ENCODE data around the gene FHL3. TPM values are rescaled to one million over a fixed set of nuclear protein-coding genes. Genes with fewer than 3 reads are reported as not detected.
"Not testable (repeated sequence)": the region's sequence is repeated elsewhere in the genome, so short reads cannot be mapped to it uniquely, and the experiment has no call there.

The FHL3 gene
- total RNA-seq, 1 donor from 2014 or later: 13.3 TPM

DNA sequence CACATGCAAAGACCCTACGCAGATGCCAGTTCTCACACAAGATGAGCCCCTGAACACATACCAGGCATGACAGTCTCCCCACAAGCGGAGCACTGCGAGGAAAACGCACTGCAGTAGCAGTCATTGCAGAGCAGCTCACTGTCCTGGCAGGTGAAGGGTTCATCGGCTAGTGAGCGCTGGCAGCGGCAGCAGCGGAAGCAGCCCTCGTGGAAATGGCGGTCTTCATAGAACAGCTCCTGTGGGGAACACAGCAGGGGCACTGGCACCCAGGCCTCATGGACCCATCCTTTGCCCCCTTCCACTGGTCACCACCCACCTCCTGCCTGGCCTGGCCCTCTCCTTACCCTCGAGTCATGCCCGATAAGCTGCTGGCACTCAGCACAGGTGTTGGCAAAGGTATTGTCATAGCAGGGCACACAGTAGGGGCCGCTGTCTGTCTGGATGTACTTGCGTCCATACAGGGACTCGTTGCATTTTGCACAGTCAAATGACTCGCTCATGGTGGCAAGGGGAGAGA, 6.3 kb downstream of the FHL3 start:
- intact Hi-C loops (cut with micrococcal nuclease): no loop called here
- DNase-seq (no peak), ATAC-seq (no peak)

DNA sequence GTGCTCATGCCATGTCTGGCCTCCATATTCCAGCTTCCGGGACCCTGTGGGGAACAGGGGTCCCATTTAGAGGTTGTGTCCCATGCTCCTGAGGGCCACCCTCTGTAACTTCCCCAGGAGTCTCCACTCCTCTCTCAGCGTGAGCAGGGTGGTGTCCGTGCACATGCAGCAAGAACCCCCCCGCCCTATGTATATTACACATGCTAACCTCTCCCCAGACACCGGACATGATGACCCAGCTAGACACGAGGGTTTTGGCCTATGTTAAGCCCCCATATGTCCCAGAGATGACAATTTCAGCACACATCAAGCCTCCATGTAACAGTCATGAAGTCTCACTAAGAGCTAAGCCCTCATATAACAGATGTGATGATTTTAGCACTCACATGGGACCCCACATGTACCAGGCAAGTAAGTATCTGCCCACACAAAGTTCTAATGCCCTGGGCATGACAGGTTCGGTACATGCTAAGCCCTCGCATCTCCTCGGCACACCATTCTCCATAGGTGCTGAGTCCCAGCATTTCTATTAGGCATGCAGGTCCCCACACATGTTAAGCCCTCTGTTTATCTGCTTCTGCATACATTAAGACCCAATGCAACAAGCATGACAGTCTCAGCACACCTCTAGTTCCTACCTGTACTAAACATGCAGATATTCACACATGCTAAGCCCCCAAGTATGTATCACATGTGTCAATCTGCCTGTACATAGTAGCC, 7.1 kb downstream of the FHL3 start:
- no peak for ATAC-seq
- intact Hi-C loops (cut with micrococcal nuclease): no loop called here
- no peak for DNase-seq

DNA sequence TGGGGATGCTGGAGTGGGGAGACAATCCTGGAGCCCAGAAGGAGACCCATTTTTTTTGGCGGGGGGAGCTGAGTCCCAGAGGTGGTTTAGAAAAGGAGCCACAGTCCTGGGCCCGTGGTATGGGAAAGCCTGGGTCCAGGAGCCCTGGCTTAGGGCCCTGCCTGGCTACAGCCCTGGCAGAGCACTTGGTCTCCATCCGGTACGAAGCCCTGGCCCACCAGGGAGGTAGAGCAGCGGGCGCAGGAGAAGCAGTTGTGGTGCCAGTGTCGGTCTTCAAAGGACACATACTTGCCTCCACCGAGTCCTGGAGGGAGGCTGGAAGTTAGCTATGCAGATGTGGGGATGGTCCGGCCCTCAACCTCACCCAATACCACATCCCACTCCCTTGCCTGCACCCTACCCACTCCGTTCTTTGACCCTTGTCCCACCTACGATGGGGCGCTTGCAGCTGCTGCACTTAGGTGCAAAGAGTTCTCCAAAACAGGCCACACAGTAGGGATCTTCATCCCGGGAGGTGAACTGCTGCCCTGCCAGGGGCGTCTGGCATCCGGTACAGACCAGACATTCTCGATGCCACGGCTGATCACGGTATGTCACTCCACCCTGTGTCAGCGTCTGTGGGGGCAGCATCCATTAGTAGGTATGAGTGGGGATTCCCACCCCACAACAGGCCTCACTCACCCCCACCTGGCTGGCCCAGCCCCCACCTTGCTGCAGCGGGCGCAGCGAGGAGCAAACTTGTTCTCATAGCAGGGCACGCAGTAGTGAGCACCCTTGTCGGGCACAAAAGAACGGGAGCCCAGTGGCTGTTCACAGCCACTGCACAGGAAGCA, 7.8 kb downstream of the FHL3 start:
- DNase-seq (no peak), ATAC-seq (no peak)
- intact Hi-C loops (cut with micrococcal nuclease): no loop called here

DNA sequence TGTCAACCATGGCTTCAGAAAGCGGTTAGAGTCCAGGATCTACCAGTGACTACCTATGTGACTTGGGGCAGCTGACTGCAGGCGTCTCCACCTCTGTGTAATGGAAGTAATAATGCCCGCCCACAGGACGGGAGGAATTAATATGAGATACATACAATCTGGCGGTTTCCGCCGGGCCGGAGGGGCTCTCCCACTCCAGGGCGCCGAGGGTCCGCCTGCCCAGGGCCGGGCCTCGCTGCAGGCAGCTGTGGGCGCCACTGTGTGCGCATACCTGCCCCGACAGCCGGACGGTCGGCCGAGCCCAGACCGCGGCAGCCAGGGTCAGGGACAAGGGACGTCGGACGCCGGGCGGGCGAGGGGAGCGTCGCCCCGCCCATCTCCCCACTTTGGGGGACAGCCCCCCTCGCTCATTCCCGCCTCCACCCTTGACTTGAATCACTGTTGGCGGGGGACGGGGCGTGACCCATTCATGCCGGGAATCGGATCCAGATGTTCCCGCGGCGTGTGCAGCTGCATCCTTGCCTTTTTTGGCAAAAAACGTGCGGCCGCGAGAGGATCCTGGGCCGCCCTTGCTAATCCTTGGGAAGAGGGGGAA, 9.5 kb downstream of the FHL3 start:
- peak; percentile 91 for DNase-seq
- ATAC-seq: peak; percentile 69
- intact Hi-C loops (cut with micrococcal nuclease): no loop called here

DNA sequence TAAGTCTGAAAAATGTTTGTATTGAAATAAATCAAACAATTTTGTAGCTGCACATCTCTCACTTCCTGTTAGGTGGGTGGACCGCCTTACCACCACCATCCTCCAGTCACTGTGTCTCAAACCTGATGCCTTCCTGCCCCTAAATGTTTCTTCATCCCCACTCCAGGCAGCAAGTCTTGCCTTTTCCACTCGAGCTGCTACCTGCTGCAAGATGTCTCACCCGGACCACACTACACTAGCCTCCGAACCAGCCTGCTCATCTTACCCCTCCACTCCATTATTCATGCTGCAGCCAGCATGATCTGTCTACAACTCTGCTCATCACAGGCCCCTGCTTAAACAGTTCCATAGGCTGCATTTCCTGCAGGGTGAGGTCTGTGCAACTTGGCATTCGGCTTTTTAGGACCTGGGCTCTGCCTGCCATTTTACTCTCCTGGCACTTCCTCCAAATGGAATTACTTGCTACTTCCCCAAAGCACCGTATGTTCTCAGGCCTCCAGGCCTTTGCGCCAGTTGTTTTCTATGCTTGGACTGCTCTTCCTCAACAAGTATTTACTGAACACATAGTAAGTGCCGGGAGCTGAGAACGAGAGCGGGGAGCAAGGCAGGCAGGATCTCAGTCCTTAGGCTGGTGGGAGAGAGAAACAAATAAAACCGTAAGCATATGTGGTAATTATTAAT, 10.3 kb downstream of the FHL3 start:
- intact Hi-C loops (cut with micrococcal nuclease): no loop called here
- ATAC-seq (no peak), DNase-seq (no peak)

DNA sequence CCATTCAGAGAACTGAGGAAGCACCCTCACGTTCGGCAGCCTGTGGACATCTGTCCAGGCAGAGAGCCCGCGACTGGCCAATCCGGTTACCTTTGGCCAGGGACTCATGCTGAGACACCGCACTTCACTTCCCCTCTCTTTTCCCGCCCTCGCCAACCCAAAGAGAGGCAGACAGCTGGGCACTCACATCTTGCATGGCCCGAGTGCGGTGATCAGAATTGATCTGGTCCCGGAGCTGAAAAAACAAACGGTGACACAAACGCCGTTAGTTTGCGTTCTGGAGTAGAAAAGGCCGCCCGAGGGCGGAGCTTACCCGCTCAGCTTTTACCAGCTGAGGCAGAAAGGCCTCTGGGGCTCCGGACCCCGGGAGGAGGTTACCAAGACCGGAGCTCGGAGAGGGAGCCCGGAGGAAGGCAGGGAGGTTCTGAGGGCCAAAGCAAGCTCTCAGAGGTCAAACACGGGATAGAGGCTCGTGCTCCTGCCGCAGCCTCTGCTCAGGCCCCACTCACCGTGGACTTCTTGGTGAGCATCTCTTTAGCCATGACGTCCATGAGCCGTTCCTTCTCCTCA, 15.9 kb downstream of the FHL3 start:
- DNase-seq: peak; percentile 48

DNA sequence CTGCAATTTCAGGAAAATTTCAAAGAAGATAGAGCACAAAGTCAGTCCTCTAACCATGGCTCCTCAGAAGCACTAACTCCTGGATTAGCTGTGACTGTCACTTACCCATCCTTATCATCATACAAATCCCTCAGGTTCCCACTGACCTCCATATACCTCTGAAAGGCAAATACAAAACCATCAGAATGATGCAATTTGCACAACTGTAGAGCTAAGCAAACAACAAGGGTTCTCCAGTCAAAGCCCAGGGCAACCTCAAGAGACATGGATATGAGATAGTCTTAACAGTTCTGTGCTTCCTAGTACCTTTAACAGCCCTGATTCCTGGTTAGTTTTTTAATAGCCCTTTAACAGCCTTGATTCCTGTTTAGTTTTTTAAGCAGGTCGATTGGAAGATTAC, 17.6 kb downstream of the FHL3 start:
- intact Hi-C loops (cut with micrococcal nuclease): no loop called here
- no peak for ATAC-seq
- DNase-seq: no peak

More for the DNA sequence above, 15.9 kb downstream of the FHL3 start:
- intact Hi-C loops (cut with micrococcal nuclease): no loop called here
- peak; percentile 40 for ATAC-seq

DNA sequence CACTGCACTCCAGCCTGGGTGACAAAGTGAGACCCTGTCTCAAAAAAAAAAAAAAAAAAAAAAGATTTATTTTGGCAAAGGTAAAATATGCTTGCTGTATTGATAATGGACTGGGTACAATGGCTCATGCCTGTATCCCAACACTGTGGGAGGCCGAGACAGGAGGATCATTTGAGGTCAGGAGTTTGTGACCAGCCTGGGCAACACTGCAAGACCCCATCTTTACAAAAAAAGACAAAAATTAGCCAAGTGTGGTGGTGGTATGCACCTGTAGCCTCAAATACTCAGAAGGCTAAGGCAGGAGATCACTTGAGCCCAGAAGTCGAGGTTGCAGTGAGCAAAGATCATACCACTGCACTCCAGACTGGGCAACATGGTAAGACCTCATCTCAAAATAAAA, 21.8 kb downstream of the FHL3 start:
- DNase-seq (no peak), ATAC-seq (no peak)
- intact Hi-C loops (cut with micrococcal nuclease): no loop called here

DNA sequence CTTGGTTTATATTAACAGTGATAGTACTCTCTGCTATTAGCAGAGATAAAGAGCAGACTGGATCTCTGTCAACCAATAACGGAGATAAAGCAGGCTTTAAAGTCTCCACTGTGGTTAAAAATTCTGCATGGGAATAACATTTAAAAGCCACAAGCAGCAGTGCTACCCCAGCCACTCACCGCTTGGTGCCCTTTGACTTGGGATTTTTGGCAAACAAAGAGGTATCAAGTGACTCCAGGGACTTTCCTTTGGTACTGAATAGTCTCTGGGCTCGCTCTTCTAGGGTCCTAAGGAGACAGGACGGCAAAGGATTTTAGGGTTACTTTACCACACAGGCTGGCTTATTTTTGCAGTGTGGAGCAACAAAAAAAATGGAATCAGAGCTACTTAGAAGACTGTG, 26.8 kb downstream of the FHL3 start:
- no peak for ATAC-seq
- DNase-seq: no peak
- intact Hi-C loops (cut with micrococcal nuclease): no loop called here

DNA sequence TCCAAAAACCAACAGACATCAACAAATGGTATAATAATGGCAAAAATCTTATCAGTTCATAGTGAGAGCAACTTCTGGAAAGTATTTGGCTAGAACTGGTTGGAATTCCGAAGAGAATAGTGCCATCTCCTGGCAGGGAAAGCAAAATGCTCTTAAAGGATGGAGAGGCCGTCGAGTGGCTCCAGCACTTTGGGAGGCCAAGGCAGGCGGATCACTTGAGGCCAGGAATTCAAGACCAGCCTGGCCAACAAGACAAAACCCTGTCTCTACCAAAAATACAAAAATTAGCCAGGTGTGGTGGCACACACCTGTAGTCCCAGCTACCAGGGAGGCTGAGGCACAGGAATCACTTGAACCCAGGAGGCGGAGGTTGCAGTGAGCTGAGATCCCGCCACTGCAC, 30.2 kb downstream of the FHL3 start:
- DNase-seq; intact Hi-C loops (cut with micrococcal nuclease): not testable (repeated sequence)
- ATAC-seq: peak; percentile 42

DNA sequence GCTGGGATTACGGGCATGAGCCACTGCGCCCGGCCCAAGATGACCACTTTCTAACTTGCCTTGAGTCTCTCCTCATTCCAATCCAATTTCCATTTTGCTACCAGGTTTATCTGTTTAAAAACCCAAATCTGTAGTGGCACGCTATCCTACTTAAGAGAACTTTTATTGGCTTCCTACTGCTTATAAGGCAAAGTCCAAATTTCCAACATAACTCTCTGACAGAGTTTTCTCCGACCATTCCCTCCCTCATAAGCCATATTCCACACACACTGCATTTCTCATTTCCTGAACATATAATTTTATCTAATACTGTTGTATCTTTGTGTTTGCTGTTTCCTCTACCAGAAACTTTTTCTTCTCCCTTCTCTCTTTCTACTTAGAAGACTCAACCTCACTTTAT, 30.7 kb downstream of the FHL3 start:
- intact Hi-C loops (cut with micrococcal nuclease): no loop called here
- DNase-seq (no peak), ATAC-seq (no peak)

DNA sequence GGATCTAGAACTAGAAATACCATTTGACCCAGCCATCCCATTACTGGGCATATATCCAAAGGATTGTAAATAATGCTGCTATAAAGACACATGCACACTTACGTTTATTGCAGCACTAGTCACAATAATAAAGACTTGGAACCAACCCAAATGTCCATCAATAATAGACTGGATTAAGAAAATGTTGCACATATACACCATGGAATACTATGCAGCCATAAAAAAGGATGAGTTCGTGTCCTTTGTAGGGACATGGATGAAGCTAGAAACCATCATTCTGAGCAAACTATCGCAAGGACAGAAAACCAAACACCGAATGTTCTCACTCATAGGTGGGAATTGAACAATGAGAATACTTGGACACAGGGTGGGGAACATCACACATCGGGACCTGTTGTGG, 31.6 kb downstream of the FHL3 start:
- DNase-seq; ATAC-seq; intact Hi-C loops (cut with micrococcal nuclease): not testable (repeated sequence)

DNA sequence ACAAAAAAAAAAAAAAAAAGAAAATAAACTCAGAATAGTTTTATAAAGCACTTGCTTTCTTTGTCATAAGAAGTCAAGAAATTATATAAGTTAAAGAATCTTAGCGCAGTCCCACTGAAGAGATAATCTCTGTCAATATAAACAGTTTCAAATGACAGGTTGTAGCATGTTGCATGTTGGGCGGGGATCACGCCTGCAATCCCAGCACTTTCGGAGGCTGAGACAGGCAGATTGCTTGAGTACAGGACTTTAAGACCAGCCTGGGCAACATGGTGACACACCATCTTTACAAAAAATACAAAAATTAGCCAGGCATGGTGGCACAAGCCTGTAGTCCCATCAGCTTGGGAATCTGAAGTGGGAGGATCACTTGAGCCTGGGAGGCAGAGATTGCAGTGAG, 40.0 kb downstream of the FHL3 start:
- intact Hi-C loops (cut with micrococcal nuclease): loop anchor here (10.0 kb wide), 1 partner anchor 80 kb away; no protein-coding TSS in a partner anchor
- no peak for DNase-seq
- ATAC-seq: no peak

DNA sequence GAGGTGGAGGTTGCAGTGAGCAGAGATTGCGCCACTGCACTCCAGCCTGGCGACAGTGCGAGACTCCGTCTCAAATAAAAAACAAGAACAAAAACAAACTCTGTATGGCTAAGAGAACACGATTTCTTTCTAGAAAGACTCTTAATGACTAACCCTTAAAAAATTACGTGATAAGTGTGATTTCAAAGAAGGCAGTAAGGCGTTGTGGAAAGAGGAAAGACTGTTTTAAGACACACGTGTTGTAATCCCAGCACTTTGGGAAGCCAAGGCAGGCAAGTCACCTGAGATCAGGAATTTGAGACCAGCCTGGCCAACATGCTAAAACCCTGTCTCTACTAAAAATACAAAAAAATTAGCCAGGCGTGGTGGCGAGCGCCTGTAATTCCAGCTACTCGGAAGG, 41.2 kb downstream of the FHL3 start:
- not testable (repeated sequence) for DNase-seq, ATAC-seq
- intact Hi-C loops (cut with micrococcal nuclease): loop anchor here (10.0 kb wide), 1 partner anchor 79 kb away; no protein-coding TSS in a partner anchor

DNA sequence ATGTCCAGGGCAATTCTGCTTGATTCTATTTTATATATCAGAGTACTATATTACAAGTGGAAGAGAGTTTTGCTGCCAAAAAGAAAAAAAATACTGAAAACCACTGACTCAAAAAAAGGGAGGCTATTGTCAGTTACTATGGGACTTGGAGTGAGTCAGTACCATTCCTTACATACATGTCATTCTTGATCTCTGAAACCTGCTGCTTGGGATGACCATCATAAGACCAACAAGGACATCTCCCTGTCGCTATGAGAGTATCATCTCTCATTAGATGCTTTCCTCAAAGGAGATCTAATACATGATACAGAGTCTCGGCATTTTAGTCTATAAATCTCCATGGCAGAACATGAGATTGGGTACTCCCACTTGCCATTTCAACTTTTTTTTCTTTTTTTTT, 46.6 kb downstream of the FHL3 start:
- ATAC-seq: no peak
- no peak for DNase-seq
- intact Hi-C loops (cut with micrococcal nuclease): no loop called here

DNA sequence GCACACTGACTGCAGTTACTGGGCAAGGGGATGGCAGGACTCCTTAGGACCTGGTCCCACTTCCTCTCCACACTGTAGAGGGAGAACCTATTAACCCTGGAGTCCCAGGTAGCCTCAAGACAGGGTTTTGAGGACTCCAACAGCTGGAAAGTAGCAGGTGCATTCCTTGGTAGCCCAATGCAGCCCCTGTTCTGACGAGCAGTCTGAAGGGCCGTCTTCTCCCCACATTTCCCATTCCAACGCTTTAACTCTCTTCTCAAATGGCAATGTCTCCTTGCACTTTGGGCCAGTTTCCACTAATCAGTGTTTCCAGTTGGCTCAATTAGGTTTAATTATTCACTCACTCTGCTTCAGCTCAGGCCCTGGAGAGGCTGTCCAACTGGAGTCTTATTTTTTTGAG, 49.6 kb downstream of the FHL3 start:
- DNase-seq (no peak), ATAC-seq (no peak)
- intact Hi-C loops (cut with micrococcal nuclease): no loop called here

DNA sequence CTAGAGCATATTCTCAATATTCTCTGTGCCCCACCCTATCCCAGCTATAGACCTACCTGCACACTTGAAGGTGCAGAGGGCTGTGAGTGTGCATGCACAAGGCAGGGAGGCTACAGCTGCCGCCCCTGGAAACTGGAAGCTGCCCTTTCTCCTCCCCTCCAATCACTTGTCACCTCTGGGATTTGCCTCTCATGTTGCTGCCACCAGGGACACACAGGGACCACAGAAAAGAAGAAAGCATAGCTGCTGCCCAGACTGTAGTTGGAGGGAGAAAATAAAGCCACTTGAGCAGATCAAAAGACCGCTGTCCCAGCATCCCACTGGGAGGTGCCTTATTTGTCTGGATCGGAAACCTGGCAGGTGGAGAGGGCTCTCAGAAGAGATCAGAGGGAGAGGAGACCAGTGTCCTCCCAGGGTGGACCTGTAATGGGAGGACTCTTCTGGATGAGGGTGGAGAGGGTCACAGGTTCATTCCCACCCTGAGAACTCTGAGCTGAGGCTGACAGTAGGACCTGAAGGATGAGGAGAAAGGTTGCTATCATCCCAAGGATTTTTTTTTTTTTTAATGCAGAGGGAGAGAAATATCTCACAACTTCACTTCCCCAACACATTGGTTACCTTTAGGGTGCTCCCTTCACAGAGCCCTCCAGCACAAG, 50.9 kb downstream of the FHL3 start:
- intact Hi-C loops (cut with micrococcal nuclease): no loop called here
- no peak for DNase-seq
- no peak for ATAC-seq

DNA sequence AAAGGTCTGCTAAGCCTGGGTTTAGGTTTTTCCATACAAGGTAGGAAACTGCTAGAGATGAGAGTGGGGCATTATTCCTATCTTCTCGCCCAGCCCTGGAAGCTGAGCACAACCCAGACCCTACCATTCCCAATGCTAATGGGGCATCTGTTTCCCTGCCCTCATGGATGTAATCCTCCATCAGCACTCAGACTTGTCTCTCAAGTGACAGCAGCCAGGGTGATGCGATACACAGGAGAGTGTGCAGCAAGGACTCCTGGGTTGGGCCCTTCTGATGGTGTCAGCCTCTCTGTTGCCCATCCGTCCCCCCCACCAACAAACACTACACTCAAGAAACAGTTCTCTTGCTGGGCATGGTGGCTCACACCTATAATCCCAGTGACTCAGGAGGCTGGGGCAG, 52.6 kb downstream of the FHL3 start:
- ATAC-seq (no peak), DNase-seq (no peak)
- intact Hi-C loops (cut with micrococcal nuclease): no loop called here

Measured in left ventricle myocardium superior (tissue), 1 donor.